ENCODE data around the gene USP32. TPM values are rescaled to one million over a fixed set of nuclear protein-coding genes. Genes with fewer than 3 reads are reported as not detected.

USP32 gene
- total and polyA plus RNA-seq, 12 donors = 22.0 to 99.3 (median 54.4) TPM

GRCh38 chr17:60157487-60158040, 234.4 kb downstream of the USP32 start:
- Histone ChIP-seq H3K4me1 (replicated peaks in 1 of 2) (no peaks in the 10 kb centered on the region), H3K36me3 (replicated peaks in 1 of 2) (no peaks in the 10 kb centered on the region), H3K4me3 (no peak overlapping the region), H3K27ac (no peak overlapping the region), H3K27me3 (no peaks in the 10 kb centered on the region), H3K9me3 (replicated peaks in 1 of 3) (no peaks in the 10 kb centered on the region)
- 66 to 80% (median 79%) methylated on average over 6 to 18 of the region's 18 CpGs for WGBS, 4 donors
- no peak for TF ChIP-seq POLR2A (IDR thresholded peaks at IDR 0.05)
- TF ChIP-seq CTCF (IDR thresholded peaks at IDR 0.05) = no peak
- intact Hi-C loops (cut with DNase I) = loop anchor here in 1 of 2 donors (10.0 kb wide), 1 partner anchor 77 kb away; no protein-coding TSS in a partner anchor
- no peak for DNase-seq

GRCh38 chr17:60156746-60157145, 235.2 kb downstream of the USP32 start:
- 70 to 88% (median 80%) methylated on average over 7 to 8 of the region's 8 CpGs for WGBS, 4 donors
- Histone ChIP-seq H3K9me3 (replicated peaks in 1 of 3) (no peaks in the 10 kb centered on the region), H3K27ac (no peak overlapping the region), H3K4me1 (replicated peaks in 1 of 2) (no peaks in the 10 kb centered on the region), H3K4me3 (no peak overlapping the region), H3K27me3 (peaks cover under 1% of the 10 kb centered on the region), H3K36me3 (replicated peaks in 1 of 2) (no peaks in the 10 kb centered on the region)
- TF ChIP-seq CTCF (IDR thresholded peaks at IDR 0.05) = no peak
- no peak for TF ChIP-seq POLR2A (IDR thresholded peaks at IDR 0.05)
- no peak for DNase-seq
- intact Hi-C loops (cut with DNase I) = loop anchor here in 1 of 2 donors (10.0 kb wide), 1 partner anchor 78 kb away; no protein-coding TSS in a partner anchor

DNA sequence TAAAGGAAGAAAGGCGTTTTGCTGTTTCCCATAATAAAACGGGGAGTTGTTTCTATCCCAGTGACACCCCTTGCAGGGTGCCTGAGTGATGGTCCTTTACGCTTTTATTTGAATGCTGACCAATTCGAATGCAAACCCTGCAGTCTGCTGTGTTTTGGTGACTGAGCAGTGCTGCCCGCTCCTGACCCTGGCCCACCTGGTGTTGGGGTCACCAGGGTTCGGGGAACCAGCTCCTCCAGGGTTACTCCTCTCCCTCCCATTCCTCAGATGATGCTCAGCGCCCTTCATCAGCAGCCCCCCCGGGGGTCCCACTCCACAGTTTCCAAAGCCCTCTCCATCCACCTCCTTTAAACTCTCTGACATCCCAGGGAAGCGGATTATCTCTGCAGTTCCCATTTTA, 236.1 kb downstream of the USP32 start:
- Histone ChIP-seq H3K27ac (no peak overlapping the region), H3K9me3 (replicated peaks in 1 of 3) (no peaks in the 10 kb centered on the region), H3K4me1 (replicated peaks in 1 of 2) (peaks cover 0 to under 1% of the 10 kb centered on the region in 2 donors), H3K4me3 (no peak overlapping the region), H3K27me3 (peaks cover 10% of the 10 kb centered on the region), H3K36me3 (replicated peaks in 1 of 2) (no peaks in the 10 kb centered on the region)
- DNase-seq = no peak
- TF ChIP-seq CTCF (IDR thresholded peaks at IDR 0.05) = no peak
- no peak for TF ChIP-seq POLR2A (IDR thresholded peaks at IDR 0.05)
- 74 to 79% (median 75%) methylated on average over 8 to 9 of the region's 9 CpGs for WGBS, 4 donors
- intact Hi-C loops (cut with DNase I) = loop anchor here in 1 of 2 donors (10.0 kb wide), 1 partner anchor 79 kb away; no protein-coding TSS in a partner anchor

- 74 to 100% (median 79%) methylated on average over 1 to 3 of the region's 3 CpGs for WGBS, 4 donors
- Histone ChIP-seq H3K27me3 (peaks cover 13% of the 10 kb centered on the region), H3K4me3 (no peak overlapping the region), H3K9me3 (replicated peaks in 1 of 3) (no peaks in the 10 kb centered on the region), H3K27ac (no peak overlapping the region), H3K36me3 (replicated peaks in 1 of 2) (no peaks in the 10 kb centered on the region), H3K4me1 (replicated peaks in 1 of 2) (peaks cover 4% of the 10 kb centered on the region in 2 donors)
- intact Hi-C loops (cut with DNase I) = loop anchor here in 1 of 2 donors (10.0 kb wide), 1 partner anchor 79 kb away; no protein-coding TSS in a partner anchor
- TF ChIP-seq CTCF (IDR thresholded peaks at IDR 0.05) = no peak
- no peak for TF ChIP-seq POLR2A (IDR thresholded peaks at IDR 0.05)
- DNase-seq = no peak
These were observed 236.5 kb downstream of the USP32 start for GRCh38 chr17:60155427-60155814.
